CD14-positive monocyte (primary cell): ENCODE measurements around the gene ITPK1. TPM values are rescaled to one million over a fixed set of nuclear protein-coding genes. Genes with fewer than 3 reads are reported as not detected.

Experiments
- DNase-seq, 3 donors: peaks; one replicate each; pipeline ENCODE4 v3.0.0-alpha.2; 2011 to 2022
- H2AFZ ChIP-seq: 2 replicates; pipeline ENCODE4 v1.6.0; 2012; ENCODE audit warnings: mild to moderate bottlenecking, low read depth, low read length, inconsistent platforms; ENCODE audit not compliant: insufficient read depth, poor library complexity, severe bottlenecking
- H3K27ac ChIP-seq, 2 donors: 1 replicate in 1 of 2; 2 replicates in 1 of 2; pipeline ENCODE4 v1.5.1; 2012 to 2013; ENCODE audit warnings: low read length in 2 of 2, control low read depth in 1 of 2, inconsistent platforms in 1 of 2, low read depth in 1 of 2, mild to moderate bottlenecking in 1 of 2
- H3K27me3 ChIP-seq, 2 donors: one replicate each; pipeline versions ENCODE4 v1.6.0 to v1.6.1; 2011 to 2013; ENCODE audit warnings: low read length in 2 of 2; ENCODE audit not compliant: control insufficient read depth in 2 of 2, insufficient read depth in 2 of 2
- H3K36me3 ChIP-seq, 2 donors: replicated peaks in 1 of 2; 1 replicate in 1 of 2; 2 replicates in 1 of 2; pipeline versions ENCODE4 v1.5.1 to v1.6.1; 2012 to 2013; ENCODE audit warnings: low read length in 2 of 2, control low read depth in 1 of 2, inconsistent platforms in 1 of 2, mild to moderate bottlenecking in 1 of 2; ENCODE audit not compliant: insufficient read depth in 2 of 2, control insufficient read depth in 1 of 2
- H3K4me1 ChIP-seq, 2 donors: 1 replicate in 1 of 2; 2 replicates in 1 of 2; pipeline versions ENCODE4 v1.5.1 to v1.6.1; 2012 to 2013; ENCODE audit warnings: low read length in 2 of 2, control low read depth in 1 of 2, inconsistent platforms in 1 of 2, mild to moderate bottlenecking in 1 of 2, moderate library complexity in 1 of 2; ENCODE audit not compliant: insufficient read depth in 2 of 2, control insufficient read depth in 1 of 2
- H3K4me2 ChIP-seq: replicated peaks from 2 replicates; pipeline ENCODE3; 2012; ENCODE audit warnings: low read length, moderate library complexity, mild to moderate bottlenecking; ENCODE audit not compliant: poor library complexity, severe bottlenecking; ENCODE audit errors: extremely low read depth
- H3K4me3 ChIP-seq, 3 experiments: fragments of 200-600 bp in 1 of 3; sonication (generic) in 1 of 3; replicated peaks in 1 of 3; 1 replicate in 2 of 3; 2 replicates in 1 of 3; pipeline ENCODE4 v1.5.1; 2011 to 2013; ENCODE audit warnings: low read length in 3 of 3, mild to moderate bottlenecking in 3 of 3, control low read depth in 2 of 3, low read depth in 2 of 3, inconsistent platforms in 1 of 3, moderate library complexity in 1 of 3
- H3K79me2 ChIP-seq: 2 replicates; pipeline ENCODE4 v1.6.0; 2012; ENCODE audit warnings: mild to moderate bottlenecking, control low read depth, inconsistent platforms, low read length, moderate library complexity; ENCODE audit not compliant: insufficient read depth
- H3K9ac ChIP-seq: 2 replicates; pipeline ENCODE4 v1.6.0; 2017; ENCODE audit warnings: low read length, mild to moderate bottlenecking; ENCODE audit not compliant: insufficient read depth, poor library complexity, severe bottlenecking
- H3K9me3 ChIP-seq, 2 donors: replicated peaks in 1 of 2; 1 replicate in 1 of 2; 2 replicates in 1 of 2; pipeline versions ENCODE4 v1.5.1 to v1.6.1; 2012 to 2013; ENCODE audit warnings: low read length in 2 of 2, control low read depth in 1 of 2; ENCODE audit not compliant: control insufficient read depth in 1 of 2, insufficient read depth in 1 of 2
- H4K20me1 ChIP-seq: 2 replicates; pipeline ENCODE4 v1.6.0; 2012; ENCODE audit warnings: mild to moderate bottlenecking, low read length, control low read depth, moderate library complexity; ENCODE audit not compliant: insufficient read depth
- H3K27ac Mint-ChIP-seq, 7 donors: one replicate each; pipeline ENCODE4 v1.8.0; 2020; ENCODE audit warnings: mild to moderate bottlenecking in 7 of 7, mixed read lengths in 7 of 7, moderate library complexity in 6 of 7, inconsistent platforms in 2 of 7
- H3K27me3 Mint-ChIP-seq, 3 donors: one replicate each; pipeline ENCODE4 v1.8.0; 2021 to 2022; ENCODE audit warnings: low read depth in 3 of 3, mild to moderate bottlenecking in 3 of 3, mixed read lengths in 3 of 3, moderate library complexity in 3 of 3, inconsistent platforms in 1 of 3
- H3K36me3 Mint-ChIP-seq, 2 donors: one replicate each; pipeline ENCODE4 v1.8.0; 2020; ENCODE audit warnings: mixed read lengths in 2 of 2, inconsistent platforms in 1 of 2, mild to moderate bottlenecking in 1 of 2
- H3K4me1 Mint-ChIP-seq: one replicate; pipeline ENCODE4 v1.8.0; 2020; ENCODE audit warnings: mild to moderate bottlenecking, mixed read lengths
- H3K4me3 Mint-ChIP-seq, 2 donors: one replicate each; pipeline ENCODE4 v1.8.0; 2020; ENCODE audit warnings: mild to moderate bottlenecking in 2 of 2, mixed read lengths in 2 of 2, moderate library complexity in 1 of 2
- H3K9me3 Mint-ChIP-seq, 7 donors: one replicate each; pipeline ENCODE4 v1.8.0; 2020 to 2022; ENCODE audit warnings: mixed read lengths in 7 of 7, mild to moderate bottlenecking in 6 of 7, moderate library complexity in 6 of 7, inconsistent platforms in 2 of 7
- WGBS: methylation state at CpG from one replicate; pipeline ENCODE4 v1.1.5; 2013; ENCODE audit warnings: missing lambda C conversion rate; ENCODE audit not compliant: insufficient coverage; 5-methylcytosine and 5-hydroxymethylcytosine counted together
- intact Hi-C, 2 donors: fragments of 100-400 bp; cut with micrococcal nuclease; formaldehyde crosslinking; loops; one replicate each; pipeline versions ENCODE4 v1.15.0 to v1.15.1; 2023
- polyA plus RNA-seq, 3 donors: library from polyadenylated mRNA; depleted of rRNA in 1 of 3; unstranded in 2 of 3; stranded (reverse) in 1 of 3; fragments of 300-500 nt in 2 of 3; fragments of >200 nt in 1 of 3; fragmentation: Illumina TruSeq in 2 of 3; gene quantifications; 1 replicate in 2 of 3; 2 replicates in 1 of 3; pipeline ENCODE4 v1.2.3, GENCODE V29; 2012 to 2021
- TF ChIP-seq, protein P1 (sequence below): fragments of 200-600 bp; IDR thresholded peaks from one replicate; pipeline ENCODE4 v1.8.0; 2022; ENCODE audit warnings: antibody characterized with exemption, mild to moderate bottlenecking

The ITPK1 gene
- polyA plus RNA-seq, 3 donors = 57.1 to 144 (median 63.0) TPM

DNA sequence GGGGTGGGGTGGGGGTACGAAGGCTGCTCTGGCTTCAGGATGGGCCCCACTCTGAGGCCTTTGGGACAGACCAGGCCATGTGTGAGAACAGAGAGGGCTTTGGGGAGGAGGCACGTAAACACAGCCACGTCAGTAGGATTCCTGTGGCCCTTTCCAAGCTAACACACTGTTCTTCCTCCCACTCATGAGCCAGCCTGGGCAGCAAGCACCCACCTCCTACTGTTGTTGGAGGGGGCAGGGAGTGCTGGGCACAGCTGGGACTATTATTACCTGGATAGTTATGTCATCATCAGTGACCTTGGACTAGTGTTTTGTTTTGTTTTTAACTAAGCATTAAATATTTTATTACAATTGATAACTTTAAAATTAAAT is 187.5 kb downstream of the ITPK1 start:
- intact Hi-C loops = no loop called here
- H3K27ac ChIP-seq = no peak overlapping the region
- H3K4me1 ChIP-seq = no peaks in the 10 kb centered on the region
- peaks cover 0 to 5% of the 10 kb centered on the region in 2 donors for H3K27me3 ChIP-seq
- H2AFZ ChIP-seq = no peak overlapping the region
- H3K9me3 ChIP-seq = no peaks in the 10 kb centered on the region
- H3K79me2 ChIP-seq = no peaks in the 10 kb centered on the region
- peaks cover 12% of the 10 kb centered on the region for H4K20me1 ChIP-seq
- H3K9ac ChIP-seq = no peak overlapping the region
- no peak overlapping the region for H3K4me3 ChIP-seq
- Mint-ChIP-seq H3K36me3 (no peaks in the 10 kb centered on the region), H3K4me1 (no peaks in the 10 kb centered on the region), H3K27me3 (peaks cover 9 to 24% (median 14%) of the 10 kb centered on the region in 3 donors), H3K27ac (no peak overlapping the region), H3K9me3 (peaks cover 0 to 2% (median 0%) of the 10 kb centered on the region in 7 donors), H3K4me3 (no peak overlapping the region)
- no peak overlapping the region for H3K4me2 ChIP-seq
- DNase-seq = no peak
- TF ChIP-seq, protein P1, sequence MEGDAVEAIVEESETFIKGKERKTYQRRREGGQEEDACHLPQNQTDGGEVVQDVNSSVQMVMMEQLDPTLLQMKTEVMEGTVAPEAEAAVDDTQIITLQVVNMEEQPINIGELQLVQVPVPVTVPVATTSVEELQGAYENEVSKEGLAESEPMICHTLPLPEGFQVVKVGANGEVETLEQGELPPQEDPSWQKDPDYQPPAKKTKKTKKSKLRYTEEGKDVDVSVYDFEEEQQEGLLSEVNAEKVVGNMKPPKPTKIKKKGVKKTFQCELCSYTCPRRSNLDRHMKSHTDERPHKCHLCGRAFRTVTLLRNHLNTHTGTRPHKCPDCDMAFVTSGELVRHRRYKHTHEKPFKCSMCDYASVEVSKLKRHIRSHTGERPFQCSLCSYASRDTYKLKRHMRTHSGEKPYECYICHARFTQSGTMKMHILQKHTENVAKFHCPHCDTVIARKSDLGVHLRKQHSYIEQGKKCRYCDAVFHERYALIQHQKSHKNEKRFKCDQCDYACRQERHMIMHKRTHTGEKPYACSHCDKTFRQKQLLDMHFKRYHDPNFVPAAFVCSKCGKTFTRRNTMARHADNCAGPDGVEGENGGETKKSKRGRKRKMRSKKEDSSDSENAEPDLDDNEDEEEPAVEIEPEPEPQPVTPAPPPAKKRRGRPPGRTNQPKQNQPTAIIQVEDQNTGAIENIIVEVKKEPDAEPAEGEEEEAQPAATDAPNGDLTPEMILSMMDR = no peak
- H3K36me3 ChIP-seq = no peaks in the 10 kb centered on the region
- WGBS = 100% methylated on average over 1 of the region's 3 CpGs

GRCh38 chr14:92927349-92928257 is 188.1 kb downstream of the ITPK1 start:
- no peak for DNase-seq
- peaks cover 0 to 2% (median 0%) of the 10 kb centered on the region in 7 donors for H3K9me3 Mint-ChIP-seq
- Histone ChIP-seq H3K36me3 (no peaks in the 10 kb centered on the region), H2AFZ (no peak overlapping the region), H3K9me3 (no peaks in the 10 kb centered on the region), H3K4me3 (no peak overlapping the region), H4K20me1 (peaks cover 11% of the 10 kb centered on the region), H3K9ac (no peak overlapping the region), H3K4me2 (no peak overlapping the region), H3K27ac (no peak overlapping the region), H3K79me2 (no peaks in the 10 kb centered on the region), H3K27me3 (peaks cover under 1 to 8% of the 10 kb centered on the region in 2 donors), H3K4me1 (no peaks in the 10 kb centered on the region)
- TF ChIP-seq, protein P1 = no peak
- peaks cover 10 to 28% (median 15%) of the 10 kb centered on the region in 3 donors for H3K27me3 Mint-ChIP-seq
- H3K4me3 Mint-ChIP-seq = no peak overlapping the region
- H3K36me3 Mint-ChIP-seq = no peaks in the 10 kb centered on the region
- intact Hi-C loops = no loop called here
- 77% methylated on average over 11 of the region's 14 CpGs for WGBS
- H3K4me1 Mint-ChIP-seq = no peaks in the 10 kb centered on the region
- H3K27ac Mint-ChIP-seq = peak overlapping the region in 1 of 7 donors; percentile 23
